ENCODE measurements around the gene CHMP4B. TPM values are rescaled to one million over a fixed set of nuclear protein-coding genes. Genes with fewer than 3 reads are reported as not detected.
A peak's percentile ranks its signal among the peaks of the same experiment; 100 is the strongest.

The CHMP4B gene
- total RNA-seq, 1 experiment from 2014 or later: 72.5 TPM

- H3K4me1 Mint-ChIP-seq: peaks cover 69% of the 10 kb centered on the region
- H3K27ac Mint-ChIP-seq: peak overlapping the region; percentile 44
Measured at GRCh38 chr20:33843854-33844253, 32.7 kb downstream of the CHMP4B start.

GRCh38 chr20:33846291-33846935, 35.3 kb downstream of the CHMP4B start:
- Mint-ChIP-seq H3K9me3 (no peaks in the 10 kb centered on the region), H3K27me3 (ENCODE audit: low read depth) (no peaks in the 10 kb centered on the region), H3K4me1 (peaks cover 54% of the 10 kb centered on the region), H3K4me3 (no peak overlapping the region; the same call in 1 of the 2 replicates), H3K36me3 (peaks cover 18% of the 10 kb centered on the region), H3K27ac (peak overlapping the region; percentile 18; the same call in 1 of the 2 replicates)
- POLR2A ChIA-PET: no interaction called here
- ATAC-seq: no peak
- TF ChIP-seq, protein P1, sequence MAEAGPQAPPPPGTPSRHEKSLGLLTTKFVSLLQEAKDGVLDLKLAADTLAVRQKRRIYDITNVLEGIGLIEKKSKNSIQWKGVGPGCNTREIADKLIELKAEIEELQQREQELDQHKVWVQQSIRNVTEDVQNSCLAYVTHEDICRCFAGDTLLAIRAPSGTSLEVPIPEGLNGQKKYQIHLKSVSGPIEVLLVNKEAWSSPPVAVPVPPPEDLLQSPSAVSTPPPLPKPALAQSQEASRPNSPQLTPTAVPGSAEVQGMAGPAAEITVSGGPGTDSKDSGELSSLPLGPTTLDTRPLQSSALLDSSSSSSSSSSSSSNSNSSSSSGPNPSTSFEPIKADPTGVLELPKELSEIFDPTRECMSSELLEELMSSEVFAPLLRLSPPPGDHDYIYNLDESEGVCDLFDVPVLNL (CRISPR knock-in tag; IDR thresholded peaks at IDR 0.05; ENCODE audit: borderline replicate concordance, low read depth): no peak
- CTCF ChIA-PET: interaction anchor here (1.1 to 1.5 kb wide), 2 partner anchors 16 to 54 kb away, joined by 3 to 5 read pairs; no protein-coding TSS in a partner anchor
- no peak for DNase-seq (ENCODE audit: low spot score)

More at GRCh38 chr20:33843854-33844253, 32.7 kb downstream of the CHMP4B start:
- CTCF ChIA-PET: no interaction called here
- Mint-ChIP-seq H3K27me3 (ENCODE audit: low read depth) (no peaks in the 10 kb centered on the region), H3K4me3 (no peak overlapping the region), H3K36me3 (peaks cover 6% of the 10 kb centered on the region), H3K9me3 (no peaks in the 10 kb centered on the region)
- TF ChIP-seq ETV6 (CRISPR knock-in tag; IDR thresholded peaks at IDR 0.05) (no peak), STAT6 (CRISPR knock-in tag; conservative IDR thresholded peaks at IDR 0.05; ENCODE audit: low read depth) (no peak), ZNF317 (CRISPR knock-in tag; IDR thresholded peaks at IDR 0.05; ENCODE audit: borderline replicate concordance, low read depth) (no peak), EMX1 (CRISPR knock-in tag; IDR thresholded peaks at IDR 0.05) (no peak), SOX15 (CRISPR knock-in tag; IDR thresholded peaks at IDR 0.05) (no peak)
- TF ChIP-seq, protein P2, sequence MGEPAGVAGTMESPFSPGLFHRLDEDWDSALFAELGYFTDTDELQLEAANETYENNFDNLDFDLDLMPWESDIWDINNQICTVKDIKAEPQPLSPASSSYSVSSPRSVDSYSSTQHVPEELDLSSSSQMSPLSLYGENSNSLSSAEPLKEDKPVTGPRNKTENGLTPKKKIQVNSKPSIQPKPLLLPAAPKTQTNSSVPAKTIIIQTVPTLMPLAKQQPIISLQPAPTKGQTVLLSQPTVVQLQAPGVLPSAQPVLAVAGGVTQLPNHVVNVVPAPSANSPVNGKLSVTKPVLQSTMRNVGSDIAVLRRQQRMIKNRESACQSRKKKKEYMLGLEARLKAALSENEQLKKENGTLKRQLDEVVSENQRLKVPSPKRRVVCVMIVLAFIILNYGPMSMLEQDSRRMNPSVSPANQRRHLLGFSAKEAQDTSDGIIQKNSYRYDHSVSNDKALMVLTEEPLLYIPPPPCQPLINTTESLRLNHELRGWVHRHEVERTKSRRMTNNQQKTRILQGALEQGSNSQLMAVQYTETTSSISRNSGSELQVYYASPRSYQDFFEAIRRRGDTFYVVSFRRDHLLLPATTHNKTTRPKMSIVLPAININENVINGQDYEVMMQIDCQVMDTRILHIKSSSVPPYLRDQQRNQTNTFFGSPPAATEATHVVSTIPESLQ (CRISPR knock-in tag; IDR thresholded peaks at IDR 0.05): no peak
- TF ChIP-seq, protein P3, sequence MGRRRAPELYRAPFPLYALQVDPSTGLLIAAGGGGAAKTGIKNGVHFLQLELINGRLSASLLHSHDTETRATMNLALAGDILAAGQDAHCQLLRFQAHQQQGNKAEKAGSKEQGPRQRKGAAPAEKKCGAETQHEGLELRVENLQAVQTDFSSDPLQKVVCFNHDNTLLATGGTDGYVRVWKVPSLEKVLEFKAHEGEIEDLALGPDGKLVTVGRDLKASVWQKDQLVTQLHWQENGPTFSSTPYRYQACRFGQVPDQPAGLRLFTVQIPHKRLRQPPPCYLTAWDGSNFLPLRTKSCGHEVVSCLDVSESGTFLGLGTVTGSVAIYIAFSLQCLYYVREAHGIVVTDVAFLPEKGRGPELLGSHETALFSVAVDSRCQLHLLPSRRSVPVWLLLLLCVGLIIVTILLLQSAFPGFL (CRISPR knock-in tag; IDR thresholded peaks at IDR 0.05; ENCODE audit: borderline replicate concordance): no peak
- POLR2A ChIA-PET: no interaction called here
- ATAC-seq (peak; percentile 37), DNase-seq (ENCODE audit: low spot score) (no peak)

DNA sequence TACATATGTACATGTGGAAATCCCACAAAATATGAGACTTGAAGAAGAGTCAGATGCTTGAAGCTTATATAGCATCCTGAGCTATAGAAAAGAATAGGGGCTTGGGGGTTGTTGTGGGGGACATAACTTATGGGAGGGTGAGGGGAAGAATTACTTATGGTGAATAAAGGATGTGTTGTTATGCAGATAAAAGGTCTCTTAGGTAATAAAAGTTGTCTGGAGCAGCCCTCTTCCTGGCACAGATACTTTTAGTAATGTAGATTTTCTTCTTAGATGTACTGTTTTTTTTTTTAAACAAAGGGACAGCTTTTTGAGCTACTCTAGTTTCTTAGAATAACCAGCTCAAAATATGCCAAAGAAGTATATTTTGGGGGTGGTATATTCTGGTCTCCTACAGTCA, 35.9 kb downstream of the CHMP4B start:
- H3K27me3 Mint-ChIP-seq (ENCODE audit: low read depth): no peaks in the 10 kb centered on the region
- no peak overlapping the region for H3K4me3 Mint-ChIP-seq
- TF ChIP-seq RELA (CRISPR knock-in tag; IDR thresholded peaks at IDR 0.05; ENCODE audit: borderline replicate concordance) (no peak), MAX (CRISPR knock-in tag; IDR thresholded peaks at IDR 0.05) (no peak)
- ChIA-PET POLR2A (no interaction called here), CTCF (interaction anchor here (1.1 to 1.5 kb wide), 2 partner anchors 16 to 55 kb away, joined by 3 to 5 read pairs; no protein-coding TSS in a partner anchor)
- 0 out of 2 replicates have a peak overlapping the region, but pooled peaks have one; percentile 34 for H3K27ac Mint-ChIP-seq
- DNase-seq (ENCODE audit: low spot score) (no peak), ATAC-seq (no peak)
- peaks cover 48% of the 10 kb centered on the region for H3K4me1 Mint-ChIP-seq
- peaks cover 24% of the 10 kb centered on the region for H3K36me3 Mint-ChIP-seq
- H3K9me3 Mint-ChIP-seq: no peaks in the 10 kb centered on the region
